IPS-18a (cell line): ENCODE data around the gene MYBPH.

Experiments
- H3K27ac ChIP-seq: one replicate; pipeline ENCODE4 v1.5.1; 2013; ENCODE audit warnings: low read length
- H3K27me3 ChIP-seq: one replicate; pipeline ENCODE4 v1.6.1; 2013; ENCODE audit warnings: mild to moderate bottlenecking, low read length; ENCODE audit not compliant: control insufficient read depth, insufficient read depth
- H3K36me3 ChIP-seq: one replicate; pipeline ENCODE4 v1.6.1; 2013; ENCODE audit warnings: low read depth, low read length; ENCODE audit not compliant: control insufficient read depth
- H3K4me1 ChIP-seq: one replicate; pipeline ENCODE4 v1.6.1; 2013; ENCODE audit warnings: low read depth, low read length; ENCODE audit not compliant: control insufficient read depth
- H3K4me3 ChIP-seq: one replicate; pipeline ENCODE4 v1.5.1; 2013; ENCODE audit warnings: low read length
- H3K9ac ChIP-seq: one replicate; pipeline ENCODE4 v1.6.1; 2013; ENCODE audit warnings: mild to moderate bottlenecking, low read length, moderate library complexity
- H3K9me3 ChIP-seq: one replicate; pipeline ENCODE4 v1.6.1; 2013; ENCODE audit warnings: low read depth, low read length; ENCODE audit not compliant: control insufficient read depth

The MYBPH gene

GRCh38 chr1:203158960-203159665 is 16.5 kb downstream of the MYBPH start:
- no peak overlapping the region for H3K4me3 ChIP-seq
- H3K9ac ChIP-seq: no peak overlapping the region
- peaks cover 8% of the 10 kb centered on the region for H3K4me1 ChIP-seq
- no peaks in the 10 kb centered on the region for H3K9me3 ChIP-seq
- no peaks in the 10 kb centered on the region for H3K36me3 ChIP-seq
- H3K27ac ChIP-seq: no peak overlapping the region
- no peaks in the 10 kb centered on the region for H3K27me3 ChIP-seq

- Histone ChIP-seq H3K9me3 (no peaks in the 10 kb centered on the region), H3K9ac (no peak overlapping the region), H3K27ac (no peak overlapping the region), H3K36me3 (no peaks in the 10 kb centered on the region), H3K27me3 (no peaks in the 10 kb centered on the region), H3K4me3 (no peak overlapping the region), H3K4me1 (peaks cover 15% of the 10 kb centered on the region)
Observed at GRCh38 chr1:203158423-203158822, 17.2 kb downstream of the MYBPH start.

GRCh38 chr1:203156280-203156679 is 19.3 kb downstream of the MYBPH start:
- Histone ChIP-seq H3K4me1 (peaks cover 29% of the 10 kb centered on the region), H3K9me3 (no peaks in the 10 kb centered on the region), H3K27ac (no peak overlapping the region), H3K27me3 (no peaks in the 10 kb centered on the region), H3K9ac (no peak overlapping the region), H3K36me3 (no peaks in the 10 kb centered on the region), H3K4me3 (no peak overlapping the region)

DNA sequence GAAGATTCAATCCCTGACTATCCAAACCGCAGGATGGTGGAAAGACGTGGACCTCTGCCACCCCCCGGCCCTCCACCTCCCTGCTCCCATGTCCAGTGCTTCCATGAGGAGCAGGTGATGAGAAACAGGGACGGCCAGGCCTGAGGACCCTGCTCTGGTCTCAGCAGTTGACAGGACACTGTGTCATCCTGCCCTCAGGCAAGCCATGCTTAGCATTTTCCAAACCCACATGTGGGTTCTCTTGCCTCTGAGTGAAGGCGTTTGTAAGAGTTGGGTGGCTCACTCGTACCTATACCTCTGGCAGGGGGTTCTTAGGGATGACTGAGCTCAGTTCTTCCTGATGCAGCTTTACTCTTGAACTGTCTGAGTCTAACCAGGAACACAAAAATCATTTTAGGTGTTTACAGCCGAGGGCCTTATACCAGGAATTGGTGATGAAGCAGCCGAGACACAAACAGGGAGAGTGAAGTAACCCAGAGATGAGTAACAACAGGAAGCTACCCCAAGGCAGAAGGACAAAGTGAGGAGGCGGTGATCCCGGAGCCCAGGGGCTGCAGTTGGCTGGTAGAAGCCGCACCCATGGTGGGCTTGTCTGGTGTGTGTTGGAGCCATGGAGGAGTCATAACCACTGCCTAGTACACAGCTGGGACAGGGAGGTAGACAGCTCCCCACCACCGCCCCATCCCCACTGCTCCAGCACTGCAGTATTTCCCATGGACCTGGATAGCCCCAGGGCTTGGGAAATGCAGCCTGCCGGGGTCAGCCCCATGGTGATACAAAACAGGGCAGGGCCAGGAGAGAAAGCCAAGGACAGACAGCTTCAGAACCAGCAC is 21.4 kb downstream of the MYBPH start:
- H3K27ac ChIP-seq: no peak overlapping the region
- no peaks in the 10 kb centered on the region for H3K9me3 ChIP-seq
- no peak overlapping the region for H3K4me3 ChIP-seq
- H3K36me3 ChIP-seq: no peaks in the 10 kb centered on the region
- no peak overlapping the region for H3K9ac ChIP-seq
- peaks cover 31% of the 10 kb centered on the region for H3K4me1 ChIP-seq
- H3K27me3 ChIP-seq: no peaks in the 10 kb centered on the region

DNA sequence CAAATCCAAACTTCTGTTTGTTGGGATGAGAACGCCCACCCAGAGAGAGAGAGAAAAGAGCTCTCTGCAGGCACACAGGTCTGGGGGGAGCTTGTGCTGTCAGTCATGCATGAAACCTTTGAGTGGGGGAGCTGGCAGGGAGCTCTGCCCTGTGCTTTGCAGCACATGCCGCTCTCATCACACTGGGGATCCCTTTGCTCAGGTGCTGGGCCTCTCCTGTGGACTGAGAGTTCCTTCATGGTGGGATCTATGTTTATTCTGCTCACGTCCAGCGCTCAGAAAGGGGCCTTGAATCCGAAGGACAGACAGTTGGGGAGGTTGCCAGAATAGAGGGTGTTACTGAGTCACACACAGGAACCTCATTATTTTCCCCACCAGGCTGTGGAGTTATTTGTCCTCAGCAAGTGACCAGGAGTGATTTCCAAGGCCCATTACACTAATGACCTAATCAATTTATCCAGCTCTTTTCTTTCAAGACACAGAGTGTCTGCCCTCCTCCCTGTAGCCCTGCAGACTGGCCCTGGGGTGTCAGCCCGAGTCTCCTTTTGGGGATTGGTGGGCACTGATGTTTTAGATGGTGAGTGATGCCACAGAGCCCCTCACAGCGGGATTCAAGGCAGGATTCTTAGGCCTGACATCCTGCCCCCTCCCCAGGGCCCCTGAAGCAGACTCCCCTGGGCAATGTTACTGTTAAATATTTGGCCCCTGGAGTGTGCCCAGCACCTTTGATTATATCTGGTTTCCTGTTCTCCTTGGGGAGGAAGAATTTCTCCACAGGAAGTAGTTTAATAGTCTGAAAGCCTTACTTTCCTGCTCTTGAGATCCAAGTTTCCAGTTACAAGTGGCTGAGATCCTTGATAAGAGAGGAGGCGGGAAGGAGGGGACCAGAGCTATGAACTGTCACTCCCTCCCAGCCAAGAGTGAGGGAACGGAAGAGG is 22.3 kb downstream of the MYBPH start:
- Histone ChIP-seq H3K27me3 (no peaks in the 10 kb centered on the region), H3K4me3 (no peak overlapping the region), H3K27ac (no peak overlapping the region), H3K9me3 (no peaks in the 10 kb centered on the region), H3K4me1 (peaks cover 33% of the 10 kb centered on the region), H3K9ac (no peak overlapping the region), H3K36me3 (no peaks in the 10 kb centered on the region)

GRCh38 chr1:203152158-203153034 is 23.2 kb downstream of the MYBPH start:
- Histone ChIP-seq H3K4me3 (no peak overlapping the region), H3K27me3 (no peaks in the 10 kb centered on the region), H3K9ac (no peak overlapping the region), H3K27ac (no peak overlapping the region), H3K9me3 (no peaks in the 10 kb centered on the region), H3K36me3 (no peaks in the 10 kb centered on the region), H3K4me1 (peaks cover 42% of the 10 kb centered on the region)

- H3K9me3 ChIP-seq: no peaks in the 10 kb centered on the region
- H3K27me3 ChIP-seq: no peaks in the 10 kb centered on the region
- H3K27ac ChIP-seq: no peak overlapping the region
- H3K36me3 ChIP-seq: no peaks in the 10 kb centered on the region
- no peak overlapping the region for H3K4me3 ChIP-seq
- no peak overlapping the region for H3K9ac ChIP-seq
- H3K4me1 ChIP-seq: peaks cover 50% of the 10 kb centered on the region
Observed at GRCh38 chr1:203151362-203152157, 24.1 kb downstream of the MYBPH start.

- peaks cover 51% of the 10 kb centered on the region for H3K4me1 ChIP-seq
- H3K9me3 ChIP-seq: no peaks in the 10 kb centered on the region
- H3K9ac ChIP-seq: no peak overlapping the region
Observed at GRCh38 chr1:203150511-203151297, 24.9 kb downstream of the MYBPH start.

GRCh38 chr1:203149188-203149840 is 26.3 kb downstream of the MYBPH start:
- Histone ChIP-seq H3K9me3 (no peaks in the 10 kb centered on the region), H3K4me1 (peaks cover 44% of the 10 kb centered on the region), H3K27me3 (no peaks in the 10 kb centered on the region), H3K36me3 (no peaks in the 10 kb centered on the region), H3K4me3 (no peak overlapping the region), H3K27ac (no peak overlapping the region), H3K9ac (no peak overlapping the region)

More at GRCh38 chr1:203150511-203151297, 24.9 kb downstream of the MYBPH start:
- Histone ChIP-seq H3K27me3 (no peaks in the 10 kb centered on the region), H3K36me3 (no peaks in the 10 kb centered on the region), H3K27ac (no peak overlapping the region), H3K4me3 (no peak overlapping the region)
